NOMO-1 treated with dmso at 0.1 percent for 144 hours (cell line): ENCODE measurements around the gene USP30.

Source experiments
- DNase-seq: peaks from one replicate; lab custom pipeline; 2025; ENCODE audit not compliant: unreplicated experiment; lab: John Stamatoyannopoulos, UW

Gene USP30

DNA sequence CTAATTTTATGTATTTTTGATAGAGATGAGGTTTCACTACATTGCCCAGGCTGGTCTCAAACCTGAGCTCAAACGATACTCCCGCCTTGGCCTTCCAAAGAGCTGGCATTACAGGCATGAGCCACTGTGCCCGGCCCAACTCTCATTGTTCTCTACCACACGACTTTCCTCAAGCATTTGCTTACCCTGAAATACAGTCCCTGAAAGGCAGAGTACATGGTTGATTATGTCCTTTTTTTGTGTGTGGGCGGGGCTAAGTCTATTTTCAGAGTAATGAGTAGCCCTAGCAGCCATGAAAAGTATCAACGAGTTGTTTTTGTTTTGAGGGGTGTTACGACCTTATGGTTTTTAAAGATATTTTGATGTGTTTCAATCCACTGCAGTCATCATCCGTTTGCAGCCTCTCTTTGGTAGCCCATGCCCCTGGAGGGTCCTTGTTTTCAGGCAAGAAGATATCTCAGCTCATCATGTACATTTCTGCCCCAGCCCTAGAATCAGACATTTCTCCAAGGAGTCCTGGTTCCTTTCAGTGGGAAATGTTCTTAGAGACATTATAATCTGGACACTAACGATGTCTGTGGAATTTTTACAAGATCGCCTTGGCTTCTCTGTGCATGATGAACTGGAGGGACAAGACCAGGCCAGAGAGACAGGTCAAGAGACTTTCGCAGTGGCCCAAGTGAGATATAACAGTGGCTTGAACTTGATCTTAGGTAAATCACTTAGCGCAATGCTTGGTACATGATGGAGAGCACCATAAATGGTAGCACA, 72.7 kb downstream of the USP30 start:
- no peak for DNase-seq

DNA sequence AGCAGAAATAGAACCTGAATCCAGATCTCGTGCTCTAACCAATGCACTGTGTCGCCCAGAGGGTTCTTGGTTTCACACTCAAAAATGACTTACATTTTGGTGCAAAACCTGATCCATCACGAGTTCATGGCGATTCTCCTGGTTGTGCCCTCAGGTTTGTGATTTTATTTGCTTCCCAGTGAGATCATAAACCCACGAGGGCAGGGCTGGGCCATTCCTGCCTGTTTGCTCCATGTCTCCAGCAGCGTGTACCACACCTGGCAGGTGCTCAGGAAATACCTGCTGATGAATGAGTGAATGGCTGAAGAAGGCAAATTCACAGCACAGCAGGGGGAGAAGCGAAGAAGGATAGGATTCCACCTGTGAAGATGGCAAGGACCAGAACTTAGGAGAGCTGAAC, 73.4 kb downstream of the USP30 start:
- no peak for DNase-seq

GRCh38 chr12:109126784-109127183, 74.4 kb downstream of the USP30 start:
- DNase-seq: no peak

DNA sequence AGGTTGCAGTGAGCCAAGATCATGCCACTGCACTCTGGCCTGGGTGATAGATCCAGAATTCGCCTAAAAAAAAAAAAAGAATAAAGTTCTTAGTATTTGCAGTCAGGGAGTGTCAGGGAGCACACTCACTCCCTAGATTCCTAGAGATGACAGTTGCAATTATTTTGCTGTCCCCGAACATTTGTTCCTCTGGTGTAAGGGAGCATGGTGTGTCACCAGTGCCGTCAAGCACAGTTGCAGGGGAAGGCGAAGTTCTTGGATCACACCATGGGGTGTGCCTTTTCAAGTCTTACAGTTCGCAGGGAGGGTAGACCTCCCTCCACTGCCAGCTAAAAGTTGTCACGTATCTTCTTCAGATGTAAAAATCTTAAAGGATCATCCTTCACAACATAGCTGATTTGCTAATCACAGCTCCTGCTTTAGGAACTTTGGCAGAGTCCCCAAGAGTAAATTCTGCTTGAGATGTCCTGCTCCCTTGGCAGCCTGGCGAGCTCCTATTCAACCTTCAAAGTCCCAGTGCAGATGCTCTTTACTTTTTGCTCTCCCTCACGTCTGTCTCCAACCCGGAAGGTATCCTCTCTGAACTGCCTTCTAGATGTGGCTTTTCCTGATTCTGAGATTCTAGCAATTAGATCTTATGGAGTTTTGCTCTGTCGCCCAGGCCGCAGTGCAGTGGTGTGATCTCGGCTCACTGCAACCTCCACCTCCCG, 75.3 kb downstream of the USP30 start:
- DNase-seq: no peak

GRCh38 chr12:109130297-109131153, 78.1 kb downstream of the USP30 start:
- no peak for DNase-seq

- DNase-seq: no peak
These were observed 79.0 kb downstream of the USP30 start for GRCh38 chr12:109131154-109132050.

DNA sequence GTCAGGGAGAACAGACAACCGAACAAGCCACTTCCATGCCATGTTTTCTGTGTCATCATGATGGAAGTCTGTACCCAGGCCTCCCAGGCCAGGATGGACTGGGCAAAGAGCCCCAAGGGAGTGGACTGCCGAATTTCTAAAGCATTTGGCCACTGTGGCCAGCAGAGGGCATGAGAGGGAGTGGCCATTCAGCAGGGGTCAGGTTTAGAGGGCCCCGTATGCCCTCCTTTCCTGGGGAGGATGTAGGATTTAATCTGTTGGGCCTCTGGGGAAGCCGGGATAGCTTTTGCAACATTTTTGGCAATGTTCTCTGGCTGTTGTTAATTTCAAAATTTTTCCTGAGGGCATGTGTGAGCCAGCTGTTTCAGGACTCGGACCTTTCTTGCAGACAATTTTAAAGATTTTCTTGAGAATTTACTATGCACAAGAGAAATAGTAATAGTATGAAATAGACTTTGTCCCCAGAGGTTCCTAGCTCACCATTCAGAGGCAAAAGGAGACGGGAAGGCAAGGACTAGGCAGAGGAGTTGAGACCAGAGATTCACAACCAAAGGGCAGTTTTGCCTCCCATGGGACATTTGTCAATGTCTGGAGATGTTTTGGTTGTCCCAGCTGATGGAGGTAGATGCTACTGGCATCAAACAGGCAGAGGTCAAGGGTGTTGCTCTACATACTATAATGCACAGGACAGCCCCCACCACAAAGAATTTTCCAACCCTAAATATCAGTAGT, 82.0 kb downstream of the USP30 start:
- no peak for DNase-seq

DNA sequence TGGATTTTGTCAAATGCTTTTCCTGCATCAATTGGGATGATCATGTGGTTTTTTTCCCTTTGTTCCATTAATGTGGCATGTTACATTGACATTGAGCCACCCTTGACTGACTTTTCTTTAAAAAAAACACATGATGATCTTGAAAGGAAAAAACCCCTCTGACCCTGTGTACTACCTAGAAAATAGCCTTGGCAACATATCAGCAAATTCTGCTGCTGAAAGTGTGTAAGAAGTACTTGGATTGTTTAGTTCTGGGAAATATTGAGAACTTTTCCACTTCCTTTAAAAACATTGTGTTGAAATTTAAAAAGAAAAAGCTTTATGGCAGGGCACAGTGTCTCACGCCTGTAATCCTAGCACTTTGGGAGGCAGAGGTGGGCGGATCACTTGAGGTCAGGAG, 84.7 kb downstream of the USP30 start:
- DNase-seq: no peak
